GM18511 (cell line): ENCODE results near the gene GEMIN2.
"Not testable (repeated sequence)": the region's sequence is repeated elsewhere in the genome, so short reads cannot be mapped to it uniquely, and the experiment has no call there.

Source experiments
- ATAC-seq: cut with Tn5 transposase; IDR thresholded peaks from one replicate; pipeline ENCODE4 v1.9.1; 2021; ENCODE audit warnings: mild to moderate bottlenecking, moderate library complexity; ENCODE audit not compliant: unreplicated experiment

Gene GEMIN2

GRCh38 chr14:39114073-39114838, at the start of gene GEMIN2:
Gene GEMIN2, plus strand, starts transcription at chr14:39114323. Its CDS starts 16 bp downstream, at chr14:39114339.
- ATAC-seq: peak; percentile 89

GRCh38 chr14:39069169-39069805, 44.8 kb upstream of the GEMIN2 start:
- ATAC-seq: not testable (repeated sequence)

- ATAC-seq: no peak
Measured at GRCh38 chr14:39069923-39070322, 44.2 kb upstream of the GEMIN2 start.

- ATAC-seq: no peak
Measured at GRCh38 chr14:39071096-39071495, 43.0 kb upstream of the GEMIN2 start.

- no peak for ATAC-seq
Measured at GRCh38 chr14:39080886-39081285, 33.2 kb upstream of the GEMIN2 start.

- no peak for ATAC-seq
Measured at GRCh38 chr14:39083127-39083526, 31.0 kb upstream of the GEMIN2 start.

- ATAC-seq: no peak
Measured at GRCh38 chr14:39085933-39086332, 28.2 kb upstream of the GEMIN2 start.

GRCh38 chr14:39087493-39087892, 26.6 kb upstream of the GEMIN2 start:
- ATAC-seq: no peak

- no peak for ATAC-seq
Measured at GRCh38 chr14:39090548-39091111, 23.5 kb upstream of the GEMIN2 start.

- no peak for ATAC-seq
Measured at GRCh38 chr14:39091716-39092115, 22.4 kb upstream of the GEMIN2 start.

GRCh38 chr14:39094515-39094914, 19.6 kb upstream of the GEMIN2 start:
- no peak for ATAC-seq

GRCh38 chr14:39097159-39097558, 17.0 kb upstream of the GEMIN2 start:
- ATAC-seq: no peak

GRCh38 chr14:39099215-39099614, 14.9 kb upstream of the GEMIN2 start:
- not testable (repeated sequence) for ATAC-seq

- ATAC-seq: no peak
Measured at GRCh38 chr14:39099748-39100147, 14.4 kb upstream of the GEMIN2 start.

GRCh38 chr14:39102265-39102968, 11.7 kb upstream of the GEMIN2 start:
- peak; percentile 23 for ATAC-seq

GRCh38 chr14:39102969-39103957, 10.9 kb upstream of the GEMIN2 start, which contains the start of gene SEC23A:
Gene SEC23A, minus strand, starts transcription at chr14:39103235. Its CDS starts 7,117 bp downstream, at chr14:39096118.
- peak; percentile 93 for ATAC-seq

- ATAC-seq: not testable (repeated sequence)
Measured at GRCh38 chr14:39104078-39104801, 9.9 kb upstream of the GEMIN2 start.

- no peak for ATAC-seq
Measured at GRCh38 chr14:39107591-39107996, 6.5 kb upstream of the GEMIN2 start.

- no peak for ATAC-seq
Measured at GRCh38 chr14:39108791-39109190, 5.3 kb upstream of the GEMIN2 start.
